ENCODE data around the gene OR10G7.

Gene OR10G7

GRCh38 chr11:124041254-124041653 lies at the start of gene OR10G7:
TSS of gene OR10G7 (minus strand) at chr11:124041325. CDS start at chr11:124039001, 2,324 bp downstream.
- no peak for DNase-seq

- DNase-seq: no peak
These were observed 45.1 kb upstream of the OR10G7 start for GRCh38 chr11:124085997-124086846.

- DNase-seq: no peak
These were observed 44.5 kb upstream of the OR10G7 start for GRCh38 chr11:124085583-124085982.

GRCh38 chr11:124082371-124082770 lies 41.2 kb upstream of the OR10G7 start:
- no peak for DNase-seq

GRCh38 chr11:124081483-124081882 lies 40.4 kb upstream of the OR10G7 start:
- no peak for DNase-seq

- peak; percentile 4 for DNase-seq
These were observed 39.3 kb upstream of the OR10G7 start for GRCh38 chr11:124080327-124081001.

GRCh38 chr11:124079631-124080326 lies 38.7 kb upstream of the OR10G7 start:
- no peak for DNase-seq

GRCh38 chr11:124078591-124078990 lies 37.5 kb upstream of the OR10G7 start:
- no peak for DNase-seq

GRCh38 chr11:124077266-124077665 lies 36.1 kb upstream of the OR10G7 start:
- no peak for DNase-seq

GRCh38 chr11:124075841-124076651 lies 34.9 kb upstream of the OR10G7 start:
- peak; percentile 35 for DNase-seq

GRCh38 chr11:124075492-124075840 lies 34.3 kb upstream of the OR10G7 start:
- DNase-seq: no peak

- no peak for DNase-seq
These were observed 33.4 kb upstream of the OR10G7 start for GRCh38 chr11:124074554-124074953.

- no peak for DNase-seq
These were observed 31.0 kb upstream of the OR10G7 start for GRCh38 chr11:124072147-124072546.

- no peak for DNase-seq
These were observed 30.5 kb upstream of the OR10G7 start for GRCh38 chr11:124071623-124071948.

- peak; percentile 86 for DNase-seq
These were observed 29.9 kb upstream of the OR10G7 start for GRCh38 chr11:124070915-124071622.

- peak; percentile 74 for DNase-seq
These were observed 28.6 kb upstream of the OR10G7 start for GRCh38 chr11:124069429-124070401.

GRCh38 chr11:124068601-124069110 lies 27.5 kb upstream of the OR10G7 start:
- peak; percentile 22 for DNase-seq

- DNase-seq: no peak
These were observed 11.8 kb upstream of the OR10G7 start for GRCh38 chr11:124052966-124053365.

GRCh38 chr11:124050748-124051147 lies 9.6 kb upstream of the OR10G7 start:
- DNase-seq: no peak

GRCh38 chr11:124043420-124043819 lies 2.3 kb upstream of the OR10G7 start:
- DNase-seq: no peak

- no peak for DNase-seq
These were observed 1.6 kb downstream of the OR10G7 start for GRCh38 chr11:124039557-124039956.

All from suppressor macrophage treated with lipopolysaccharide for 4 hours (primary cell).